Stimulated activated CD8-positive, alpha-beta memory T cell treated with anti-CD3 and anti-CD28 coated beads, Interleukin-4, amount 100 ng/mL, for 1 hour (primary cell): ENCODE results near the gene MCTP1.
"Not testable (repeated sequence)": the region's sequence is repeated elsewhere in the genome, so short reads cannot be mapped to it uniquely, and the experiment has no call there.

ENCODE experiments used
- DNase-seq, 2 donors: peaks; one replicate each; pipeline ENCODE4 v3.0.0-alpha.2; 2020; ENCODE audit warnings: low read depth in 2 of 2, low spot score in 1 of 2

MCTP1 gene

GRCh38 chr5:94830520-94830919, 454.4 kb downstream of the MCTP1 start:
- DNase-seq, result no peak

DNA sequence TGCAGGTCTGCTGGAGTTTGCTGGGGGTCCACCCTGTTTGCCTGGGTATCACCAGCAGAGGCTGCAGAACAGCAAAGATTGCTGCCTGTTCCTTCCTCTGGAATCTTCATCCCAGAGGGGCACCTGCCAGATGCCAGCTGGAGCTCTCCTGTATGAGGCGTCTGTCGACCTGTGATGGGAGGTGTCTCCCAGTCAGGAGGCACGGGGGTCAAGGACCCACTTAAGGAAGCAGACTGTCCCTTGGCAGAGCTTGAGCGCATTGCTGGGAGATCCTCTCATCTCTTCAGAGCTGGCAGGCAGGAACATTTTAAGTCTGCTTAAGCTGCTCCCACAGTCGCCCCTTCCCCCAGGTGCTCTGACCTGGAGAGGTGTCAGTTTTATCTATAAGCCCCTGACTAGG, 456.7 kb downstream of the MCTP1 start:
- not testable (repeated sequence) for DNase-seq

- DNase-seq, result no peak
Observed at GRCh38 chr5:94820488-94820887, 464.4 kb downstream of the MCTP1 start.

- DNase-seq, result no peak
Observed at GRCh38 chr5:94818904-94819303, 466.0 kb downstream of the MCTP1 start.

DNA sequence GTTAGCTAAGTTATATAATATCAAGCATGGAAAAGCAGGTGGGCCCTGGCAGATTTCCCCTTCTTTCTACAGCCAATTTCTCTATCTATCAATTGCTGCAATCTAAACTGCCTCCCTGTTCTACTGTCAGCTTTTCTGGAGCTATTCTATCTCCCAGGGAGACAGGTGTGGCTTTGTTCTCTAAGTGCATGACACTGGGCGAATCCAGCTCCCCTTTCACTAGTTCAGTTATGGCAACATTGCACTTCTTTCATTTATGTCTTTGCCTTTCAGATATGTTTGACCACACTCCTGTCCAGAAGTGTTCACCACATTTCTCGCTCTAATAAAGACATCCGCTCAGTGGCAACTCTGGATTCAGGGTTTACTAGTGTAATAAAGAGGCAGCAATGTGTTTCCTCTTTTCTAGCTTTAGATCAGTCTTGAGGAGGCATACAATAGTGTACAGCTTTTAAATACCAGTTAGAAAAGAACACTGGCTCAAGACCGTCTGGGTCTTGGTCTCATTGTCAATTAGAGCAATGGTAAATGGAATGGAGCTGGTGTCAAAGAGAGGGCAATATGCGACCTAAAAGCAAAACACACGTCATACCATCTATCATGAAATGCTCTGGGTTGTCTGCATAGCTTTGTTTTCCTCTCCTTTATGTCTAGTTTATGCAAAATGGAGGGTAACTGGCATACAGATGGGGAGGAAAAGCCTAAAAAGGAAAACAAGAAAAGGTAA, 469.4 kb downstream of the MCTP1 start:
- DNase-seq, result no peak

DNA sequence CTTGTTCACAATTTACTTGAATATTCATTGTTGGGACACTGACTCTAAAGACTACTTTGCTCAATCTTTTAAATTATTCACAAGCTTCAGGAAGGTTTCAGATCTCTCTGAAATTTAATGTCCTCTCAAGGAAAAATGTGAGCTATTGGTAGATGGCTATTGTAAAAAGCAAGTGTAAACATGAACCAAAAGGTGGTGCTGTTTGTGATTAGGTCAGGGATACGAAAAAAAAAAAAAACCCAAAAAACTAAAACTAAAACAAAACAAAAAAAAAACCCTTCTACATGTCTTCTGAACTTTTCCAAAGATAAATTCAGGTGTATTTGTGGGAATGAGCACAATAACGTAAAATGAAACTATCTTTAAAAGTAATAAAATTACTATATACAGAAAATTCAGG, 472.7 kb downstream of the MCTP1 start:
- DNase-seq, result no peak

DNA sequence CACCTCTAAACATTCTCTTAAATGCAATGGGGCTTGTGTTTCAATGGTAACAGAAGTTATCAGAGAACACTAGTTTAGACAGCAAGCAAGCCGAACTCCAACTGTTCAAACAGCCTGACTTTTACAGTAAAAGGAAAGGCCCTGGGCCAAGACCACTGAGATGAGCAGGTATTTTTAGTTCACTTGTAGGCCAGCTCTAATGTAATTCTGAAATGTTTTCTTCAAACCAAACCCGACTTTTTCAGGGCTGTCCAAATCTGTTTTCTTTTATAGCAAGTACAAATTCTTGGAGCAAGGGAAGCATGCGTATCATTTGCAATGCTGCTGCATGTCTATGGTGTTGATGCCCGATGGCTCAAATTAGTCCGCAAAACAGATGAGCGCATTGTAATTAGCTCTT, 473.6 kb downstream of the MCTP1 start:
- DNase-seq, result no peak

DNA sequence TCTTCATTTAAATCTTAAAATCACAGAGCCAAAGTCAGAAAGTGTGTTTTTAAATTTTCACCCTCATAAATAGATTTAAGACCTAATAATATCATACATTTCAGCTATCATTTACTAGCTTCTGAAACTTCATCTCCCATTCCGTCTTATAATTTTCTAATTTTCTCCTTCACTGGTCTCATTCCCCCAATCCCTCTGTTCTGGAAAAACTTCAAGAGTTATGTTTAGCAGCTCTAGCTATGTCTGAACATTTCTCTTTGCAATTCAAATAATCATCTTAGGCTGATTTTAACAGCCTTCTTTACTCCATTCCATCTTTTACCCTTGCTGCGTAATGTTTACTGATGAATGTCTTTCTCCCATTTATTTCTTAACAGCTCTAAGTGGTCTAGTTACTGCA, 474.0 kb downstream of the MCTP1 start:
- DNase-seq, result no peak

- DNase-seq, result no peak
Observed at GRCh38 chr5:94810281-94810680, 474.6 kb downstream of the MCTP1 start.

DNA sequence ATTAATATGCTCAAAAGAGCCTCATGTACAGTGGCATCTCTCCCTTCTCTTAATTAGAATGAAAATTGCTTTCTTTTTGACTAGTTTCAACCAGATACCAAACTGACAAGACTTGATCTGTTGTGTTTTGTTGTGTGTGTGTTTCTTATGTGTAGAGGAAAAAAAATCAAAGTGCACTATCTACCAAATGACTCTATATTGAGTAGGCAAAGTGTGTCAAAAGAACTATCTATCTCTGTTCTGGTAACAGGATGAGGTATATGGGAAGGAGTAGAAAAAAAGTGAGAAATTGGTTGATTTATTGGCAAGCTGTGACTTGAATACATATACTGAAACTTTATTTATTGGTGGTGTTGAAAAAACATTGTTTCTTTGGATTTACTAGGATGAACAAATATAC, 476.4 kb downstream of the MCTP1 start:
- DNase-seq, result no peak

GRCh38 chr5:94807985-94808384, 476.9 kb downstream of the MCTP1 start:
- DNase-seq, result no peak

DNA sequence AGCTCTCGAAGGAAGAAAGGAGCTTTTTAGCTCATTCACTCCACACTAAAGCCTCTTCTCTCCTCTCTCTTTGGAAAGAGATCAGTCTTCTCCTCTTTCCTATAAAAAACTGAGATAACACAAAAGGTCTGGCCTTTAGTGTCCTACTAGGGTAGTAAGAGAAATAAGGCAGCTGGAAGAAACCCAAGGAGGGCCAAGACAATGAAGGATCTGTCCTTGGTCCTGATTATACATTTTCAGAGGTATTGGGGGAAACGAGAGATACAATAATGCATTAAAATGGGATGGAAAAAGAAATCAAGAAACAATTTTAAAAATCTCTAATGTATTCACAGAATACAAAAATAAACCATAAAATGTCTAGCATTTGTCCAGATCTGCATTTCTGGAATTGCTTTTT, 482.4 kb downstream of the MCTP1 start:
- DNase-seq, result no peak

GRCh38 chr5:94796586-94796985, 488.3 kb downstream of the MCTP1 start:
- no peak for DNase-seq

GRCh38 chr5:94793816-94794198, 491.1 kb downstream of the MCTP1 start:
- DNase-seq, result no peak

GRCh38 chr5:94793113-94793815, 491.6 kb downstream of the MCTP1 start:
- DNase-seq, result no peak

DNA sequence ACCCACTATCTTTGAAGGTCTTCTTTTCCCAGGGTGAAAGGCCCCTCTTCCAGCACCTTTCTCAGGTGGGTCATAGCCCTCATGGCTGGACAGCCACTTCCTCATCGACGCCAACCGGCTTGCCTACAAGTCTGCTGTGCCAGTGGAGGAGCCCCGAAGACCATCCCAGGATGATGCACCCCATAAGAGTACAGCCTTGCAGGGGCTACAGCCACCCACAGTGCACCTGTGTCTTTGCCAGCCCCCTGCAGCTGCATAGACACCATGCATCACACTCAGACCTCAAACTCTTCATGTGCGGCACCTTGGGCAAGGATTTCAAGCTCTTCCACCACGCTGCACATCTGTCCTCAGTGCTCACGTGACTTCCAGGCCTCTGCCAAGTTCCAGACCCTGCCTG, 493.1 kb downstream of the MCTP1 start:
- no peak for DNase-seq

GRCh38 chr5:94788527-94788926, 496.4 kb downstream of the MCTP1 start:
- no peak for DNase-seq

DNA sequence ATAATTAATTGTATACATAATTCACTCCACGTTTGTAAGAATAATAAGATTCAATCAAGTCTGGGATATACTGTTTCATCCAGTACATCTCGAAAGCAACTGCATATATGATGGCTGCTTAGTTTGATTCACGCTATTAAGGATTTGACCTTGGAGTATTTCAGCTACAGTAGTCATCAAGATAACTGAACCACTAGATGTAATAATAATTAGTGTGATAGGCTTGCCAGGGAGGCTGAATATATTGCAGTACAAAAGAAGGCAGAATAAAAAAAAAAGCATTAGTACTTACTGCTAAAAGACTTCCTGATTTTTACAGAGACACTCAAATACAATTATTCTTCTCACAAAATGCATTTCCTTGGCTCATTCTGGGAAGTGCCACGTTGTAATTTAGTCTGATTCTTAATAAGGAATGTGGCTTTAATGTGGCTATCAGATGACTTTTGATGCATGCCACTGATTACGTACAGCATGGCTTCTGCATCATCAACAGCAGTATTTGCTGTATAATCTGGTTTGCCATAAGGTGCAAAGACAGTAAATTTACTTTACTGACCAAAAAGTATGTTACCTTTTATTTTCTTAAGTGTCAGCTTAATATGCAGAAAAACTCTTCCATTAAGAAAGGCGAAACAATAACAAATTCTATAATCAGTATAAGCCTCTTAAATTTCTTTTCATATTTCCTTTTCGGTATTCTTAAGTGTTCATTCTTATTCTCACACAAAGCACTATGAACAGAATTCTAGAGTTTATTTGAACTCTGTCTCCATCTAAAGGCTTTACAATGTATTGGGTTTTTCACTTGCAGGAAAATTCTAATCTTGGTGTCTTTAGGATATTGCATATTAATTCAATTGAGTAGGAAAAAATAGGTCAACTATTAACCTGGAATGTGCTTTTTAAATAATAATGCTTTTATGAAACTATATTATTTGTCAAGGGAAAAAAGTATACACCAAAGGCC, 500.1 kb downstream of the MCTP1 start:
- DNase-seq, result no peak

DNA sequence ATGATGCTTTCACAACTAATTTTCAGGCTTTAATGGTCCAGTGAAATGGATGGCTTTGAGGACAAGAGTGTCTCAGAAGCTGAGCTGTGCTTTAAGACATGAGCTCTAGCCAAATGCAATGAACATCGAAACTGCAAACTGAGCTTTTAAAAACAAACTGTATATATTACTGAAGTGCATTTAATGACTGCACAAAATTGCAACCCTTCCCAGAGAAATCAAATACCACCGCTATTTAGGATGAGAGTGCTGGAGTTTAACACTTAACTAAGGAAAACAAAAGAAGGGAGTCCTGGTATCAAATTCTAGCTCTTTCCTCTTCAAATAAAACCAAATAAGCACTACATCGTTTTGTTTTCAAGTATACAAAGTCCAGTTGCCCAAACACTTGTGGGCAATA, 502.5 kb downstream of the MCTP1 start:
- no peak for DNase-seq

GRCh38 chr5:94779684-94780083, 505.2 kb downstream of the MCTP1 start:
- no peak for DNase-seq

- DNase-seq, result no peak
Observed at GRCh38 chr5:94778732-94779131, 506.2 kb downstream of the MCTP1 start.

DNA sequence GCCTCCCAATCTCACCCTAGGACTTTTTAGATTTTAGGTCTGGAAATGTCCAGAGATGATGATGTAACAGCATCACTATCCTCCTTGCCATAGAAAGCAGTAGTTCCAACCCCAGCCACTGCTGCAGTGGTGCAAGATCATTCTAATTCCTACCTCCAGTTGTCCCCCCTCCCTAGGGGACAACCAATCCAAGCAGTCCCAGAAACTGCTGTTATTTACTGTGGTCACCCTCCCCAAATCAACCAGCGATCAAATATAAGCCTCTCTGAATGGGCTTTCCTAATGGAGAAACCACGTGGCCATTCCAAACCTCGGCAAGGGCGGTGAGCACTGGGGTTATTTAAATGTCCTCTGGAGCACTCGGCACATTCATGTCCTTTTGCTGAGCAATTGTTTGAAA, 506.6 kb downstream of the MCTP1 start:
- DNase-seq, result no peak
